HT-29 (cell line): ENCODE results near the gene NUMA1. TPM values are rescaled to one million over a fixed set of nuclear protein-coding genes. Genes with fewer than 3 reads are reported as not detected.

ENCODE experiments used
- DNase-seq: peaks from one replicate; pipeline ENCODE4 v3.0.0-alpha.2; 2015; ENCODE audit warnings: low spot score
- total RNA-seq: library from RNA; depleted of rRNA; stranded (reverse); fragments of >200 nt; shearing (Covaris generic); gene quantifications from 2 replicates; pipeline ENCODE4 v1.2.3, GENCODE V29; 2014

The NUMA1 gene
- total RNA-seq, 1 experiment from 2014 or later, result 241 TPM

- DNase-seq, result no peak
Measured at GRCh38 chr11:72066855-72067254, 13.5 kb downstream of the NUMA1 start.

GRCh38 chr11:72061739-72062396 lies 18.5 kb downstream of the NUMA1 start:
- DNase-seq, result no peak

- no peak for DNase-seq
Measured at GRCh38 chr11:72058416-72059034, 21.8 kb downstream of the NUMA1 start.

- no peak for DNase-seq
Measured at GRCh38 chr11:72048766-72049460, 31.4 kb downstream of the NUMA1 start.

- DNase-seq, result no peak
Measured at GRCh38 chr11:72045849-72046248, 34.5 kb downstream of the NUMA1 start.

GRCh38 chr11:72042064-72042745 lies 38.1 kb downstream of the NUMA1 start:
- peak; percentile 22 for DNase-seq

GRCh38 chr11:72041364-72042063 lies 38.8 kb downstream of the NUMA1 start:
- peak; percentile 76 for DNase-seq

- peak; percentile 99 for DNase-seq
Measured at GRCh38 chr11:72040491-72041363, 39.6 kb downstream of the NUMA1 start.

GRCh38 chr11:72039856-72040401 lies 40.4 kb downstream of the NUMA1 start:
- DNase-seq, result peak; percentile 30

GRCh38 chr11:72039031-72039855 lies 41.1 kb downstream of the NUMA1 start:
- peak; percentile 59 for DNase-seq

- DNase-seq, result no peak
Measured at GRCh38 chr11:72038491-72038890, 41.9 kb downstream of the NUMA1 start.

GRCh38 chr11:72037554-72038311 lies 42.6 kb downstream of the NUMA1 start:
- no peak for DNase-seq

- no peak for DNase-seq
Measured at GRCh38 chr11:72036687-72037086, 43.7 kb downstream of the NUMA1 start.

GRCh38 chr11:72030472-72031045 lies 49.8 kb downstream of the NUMA1 start:
- no peak for DNase-seq

GRCh38 chr11:72026090-72026489 lies 54.3 kb downstream of the NUMA1 start:
- DNase-seq, result no peak

- no peak for DNase-seq
Measured at GRCh38 chr11:72024069-72024754, 56.1 kb downstream of the NUMA1 start.

- DNase-seq, result no peak
Measured at GRCh38 chr11:72023335-72023734, 57.0 kb downstream of the NUMA1 start.

- no peak for DNase-seq
Measured at GRCh38 chr11:72018171-72018570, 62.2 kb downstream of the NUMA1 start.
